Mucosa of rectum (tissue), 2 donors: ENCODE data around the gene ADNP.

Experiments used
- H3K27ac ChIP-seq, 2 donors: one replicate each; pipeline ENCODE4 v1.7.0; 2013; ENCODE audit warnings: inconsistent platforms in 2 of 2, low read depth in 2 of 2, low read length in 2 of 2
- H3K27me3 ChIP-seq, 2 donors: one replicate each; pipeline ENCODE4 v1.7.0; 2013; ENCODE audit warnings: low read length in 2 of 2; ENCODE audit not compliant: control insufficient read depth in 2 of 2, insufficient read depth in 2 of 2
- H3K36me3 ChIP-seq, 2 donors: one replicate each; pipeline ENCODE4 v1.7.0; 2013; ENCODE audit warnings: low read length in 2 of 2; ENCODE audit not compliant: control insufficient read depth in 2 of 2, insufficient read depth in 2 of 2
- H3K4me1 ChIP-seq, 2 donors: one replicate each; pipeline ENCODE4 v1.7.0; 2013; ENCODE audit warnings: low read length in 2 of 2, mild to moderate bottlenecking in 1 of 2; ENCODE audit not compliant: control insufficient read depth in 2 of 2, insufficient read depth in 2 of 2
- H3K4me3 ChIP-seq, 2 donors: one replicate each; pipeline ENCODE4 v1.7.0; 2013; ENCODE audit warnings: low read length in 2 of 2
- H3K9ac ChIP-seq, 2 donors: one replicate each; pipeline ENCODE4 v1.7.0; 2013; ENCODE audit warnings: low read length in 2 of 2, low read depth in 1 of 2, mild to moderate bottlenecking in 1 of 2
- H3K9me3 ChIP-seq, 2 donors: one replicate each; pipeline ENCODE4 v1.7.0; 2013; ENCODE audit warnings: low read length in 2 of 2; ENCODE audit not compliant: control insufficient read depth in 2 of 2
- donor health status: healthy.
- donor health status: Normal muscosa, but diverticular disease.

Gene ADNP

DNA sequence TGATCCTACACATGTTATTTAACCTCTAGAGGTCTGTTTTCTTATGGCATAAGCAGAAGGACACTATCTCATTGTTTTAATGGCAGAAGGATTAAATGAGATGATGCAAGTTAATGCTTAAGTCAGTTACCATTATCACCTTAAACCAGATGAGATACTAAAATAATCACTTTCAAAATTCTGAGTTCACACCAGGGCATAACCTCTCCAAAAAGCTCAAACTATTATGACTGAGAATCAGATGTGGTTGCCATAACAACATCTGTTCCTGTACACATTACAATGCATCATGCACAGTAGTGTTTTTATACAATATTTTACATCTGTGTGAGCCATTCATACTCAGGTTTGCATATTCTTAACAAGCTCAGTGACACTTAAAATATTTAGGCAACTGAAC lies 10.2 kb downstream of the ADNP start:
- no peaks in the 10 kb centered on the region for H3K9me3 ChIP-seq
- peaks cover 0 to 10% of the 10 kb centered on the region in 2 donors for H3K36me3 ChIP-seq
- no peak overlapping the region for H3K4me3 ChIP-seq
- no peak overlapping the region for H3K27ac ChIP-seq
- no peak overlapping the region for H3K9ac ChIP-seq
- no peaks in the 10 kb centered on the region for H3K27me3 ChIP-seq
- H3K4me1 ChIP-seq = peaks cover 4 to 5% of the 10 kb centered on the region in 2 donors

DNA sequence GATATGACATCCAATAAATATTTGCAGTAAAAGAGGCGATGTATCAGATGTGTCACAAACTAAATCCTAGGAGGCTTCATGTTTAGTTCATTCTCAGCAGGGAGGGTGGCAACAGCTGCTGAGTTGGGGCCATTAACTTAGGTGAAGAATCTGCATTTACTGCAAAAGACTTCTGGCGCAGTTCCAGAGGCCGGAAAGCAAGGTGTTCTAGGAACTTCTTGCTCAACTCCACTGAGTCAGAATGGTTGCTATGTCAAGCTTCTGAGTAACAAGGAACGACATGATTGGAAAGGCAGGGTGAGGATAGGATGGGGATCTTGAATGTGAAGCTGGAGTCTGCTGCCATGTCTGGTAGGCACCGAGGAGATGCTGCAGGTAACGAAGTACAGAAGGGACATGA lies 11.7 kb downstream of the ADNP start:
- H3K27ac ChIP-seq = no peak overlapping the region
- H3K27me3 ChIP-seq = no peaks in the 10 kb centered on the region
- no peak overlapping the region for H3K9ac ChIP-seq
- H3K9me3 ChIP-seq = no peaks in the 10 kb centered on the region
- H3K4me1 ChIP-seq = peaks cover 12 to 13% of the 10 kb centered on the region in 2 donors
- no peak overlapping the region for H3K4me3 ChIP-seq
- H3K36me3 ChIP-seq = peaks cover 0 to 6% of the 10 kb centered on the region in 2 donors

- no peak overlapping the region for H3K27ac ChIP-seq
- H3K4me1 ChIP-seq = peaks cover 12 to 13% of the 10 kb centered on the region in 2 donors
- H3K9me3 ChIP-seq = no peaks in the 10 kb centered on the region
- H3K36me3 ChIP-seq = peaks cover 0 to 7% of the 10 kb centered on the region in 2 donors
- no peak overlapping the region for H3K4me3 ChIP-seq
- no peak overlapping the region for H3K9ac ChIP-seq
- H3K27me3 ChIP-seq = no peaks in the 10 kb centered on the region
Measured at GRCh38 chr20:50918403-50918802, 12.8 kb downstream of the ADNP start.

GRCh38 chr20:50916934-50917333 lies 14.3 kb downstream of the ADNP start:
- Histone ChIP-seq H3K9ac (no peak overlapping the region), H3K9me3 (no peaks in the 10 kb centered on the region), H3K27me3 (no peaks in the 10 kb centered on the region), H3K36me3 (peaks cover 0 to 4% of the 10 kb centered on the region in 2 donors), H3K4me3 (no peak overlapping the region), H3K27ac (no peak overlapping the region), H3K4me1 (peaks cover 12 to 13% of the 10 kb centered on the region in 2 donors)

GRCh38 chr20:50916257-50916656 lies 15.0 kb downstream of the ADNP start:
- Histone ChIP-seq H3K27ac (no peak overlapping the region), H3K36me3 (peaks cover 0 to 4% of the 10 kb centered on the region in 2 donors), H3K9me3 (no peaks in the 10 kb centered on the region), H3K4me3 (no peak overlapping the region), H3K27me3 (no peaks in the 10 kb centered on the region), H3K9ac (no peak overlapping the region), H3K4me1 (peaks cover 12 to 13% of the 10 kb centered on the region in 2 donors)

- Histone ChIP-seq H3K4me3 (no peak overlapping the region), H3K9me3 (no peaks in the 10 kb centered on the region), H3K27me3 (no peaks in the 10 kb centered on the region), H3K9ac (no peak overlapping the region), H3K36me3 (peaks cover 0 to 4% of the 10 kb centered on the region in 2 donors), H3K4me1 (peaks cover 12 to 13% of the 10 kb centered on the region in 2 donors), H3K27ac (no peak overlapping the region)
Measured at GRCh38 chr20:50915424-50915823, 15.8 kb downstream of the ADNP start.

GRCh38 chr20:50913690-50914375 lies 17.4 kb downstream of the ADNP start:
- Histone ChIP-seq H3K27me3 (no peaks in the 10 kb centered on the region), H3K4me3 (no peak overlapping the region), H3K4me1 (peaks cover 12 to 13% of the 10 kb centered on the region in 2 donors), H3K27ac (no peak overlapping the region), H3K36me3 (peaks cover 0 to 4% of the 10 kb centered on the region in 2 donors), H3K9me3 (no peaks in the 10 kb centered on the region), H3K9ac (no peak overlapping the region)

- no peak overlapping the region for H3K9ac ChIP-seq
- no peak overlapping the region for H3K27ac ChIP-seq
- no peaks in the 10 kb centered on the region for H3K27me3 ChIP-seq
- H3K9me3 ChIP-seq = no peaks in the 10 kb centered on the region
- H3K36me3 ChIP-seq = peaks cover 0 to 5% of the 10 kb centered on the region in 2 donors
- peaks cover 12 to 13% of the 10 kb centered on the region in 2 donors for H3K4me1 ChIP-seq
- H3K4me3 ChIP-seq = no peak overlapping the region
Measured at GRCh38 chr20:50911716-50912115, 19.5 kb downstream of the ADNP start.

- H3K27ac ChIP-seq = no peak overlapping the region
Measured at GRCh38 chr20:50911030-50911429, 20.2 kb downstream of the ADNP start.

DNA sequence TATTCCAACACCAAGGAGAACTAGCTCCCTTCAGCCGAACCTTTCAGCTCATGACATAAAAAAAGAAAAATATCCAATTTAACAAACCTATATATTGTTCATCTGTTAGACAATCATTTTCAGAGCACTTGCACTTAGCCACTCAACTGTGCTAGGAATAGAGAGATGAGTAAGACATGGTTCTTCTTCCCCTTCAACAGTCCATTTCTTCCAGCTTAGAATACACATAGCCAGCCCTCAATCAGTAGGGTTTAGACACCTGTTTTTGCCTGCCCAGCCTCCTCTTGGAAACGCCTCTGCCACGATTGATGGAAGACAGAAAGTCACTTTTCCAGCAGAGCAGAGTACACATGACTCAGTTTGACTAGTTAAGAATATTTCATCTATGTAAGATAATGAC lies 21.8 kb downstream of the ADNP start:
- Histone ChIP-seq H3K4me1 (no peaks in the 10 kb centered on the region), H3K9me3 (no peaks in the 10 kb centered on the region), H3K9ac (no peak overlapping the region), H3K36me3 (peaks cover 0 to 5% of the 10 kb centered on the region in 2 donors), H3K4me3 (no peak overlapping the region), H3K27ac (no peak overlapping the region), H3K27me3 (no peaks in the 10 kb centered on the region)

More at GRCh38 chr20:50911030-50911429, 20.2 kb downstream of the ADNP start:
- Histone ChIP-seq H3K9ac (no peak overlapping the region), H3K4me1 (peaks cover 8% of the 10 kb centered on the region in 2 donors), H3K4me3 (no peak overlapping the region), H3K9me3 (no peaks in the 10 kb centered on the region), H3K36me3 (peaks cover 0 to 5% of the 10 kb centered on the region in 2 donors), H3K27me3 (no peaks in the 10 kb centered on the region)
